Ovary (tissue), 9 donors: Measurements from ENCODE around the gene SOAT2. TPM values are rescaled to one million over a fixed set of nuclear protein-coding genes. Genes with fewer than 3 reads are reported as not detected.
"Not testable (repeated sequence)": the region's sequence is repeated elsewhere in the genome, so short reads cannot be mapped to it uniquely, and the experiment has no call there.

Experiments used
- DNase-seq, 5 donors: peaks; one replicate each; pipeline ENCODE4 v3.0.0-alpha.2; 2019 to 2020
- H3K27ac ChIP-seq, 2 donors: fragments of 200-600 bp; one replicate each; pipeline versions ENCODE4 v1.5.1 to v1.8.0; 2019 to 2022
- H3K27me3 ChIP-seq: fragments of 200-600 bp; one replicate; pipeline ENCODE4 v1.8.0; 2022
- H3K36me3 ChIP-seq: fragments of 200-600 bp; sonication (generic); one replicate; pipeline ENCODE4 v1.5.1; 2019
- H3K4me1 ChIP-seq: one replicate; pipeline ENCODE4 v1.8.1; 2013; ENCODE audit warnings: mild to moderate bottlenecking, moderate library complexity; ENCODE audit not compliant: insufficient read depth
- H3K4me3 ChIP-seq: fragments of 200-600 bp; sonication (generic); one replicate; pipeline ENCODE4 v1.5.1; 2017
- H3K9me3 ChIP-seq, 2 donors: fragments of 200-600 bp in 1 of 2; sonication (generic) in 1 of 2; one replicate each; pipeline versions ENCODE4 v1.5.1 to v1.8.1; 2013 to 2019; ENCODE audit warnings: mild to moderate bottlenecking in 1 of 2, moderate library complexity in 1 of 2
- CTCF ChIP-seq, 3 donors: fragments of 450-650 bp in 2 of 3; fragments of 200-600 bp in 1 of 3; IDR thresholded peaks; one replicate each; pipeline versions ENCODE4 v1.5.1 to v1.8.0; 2016 to 2022; ENCODE audit warnings: antibody characterized with exemption in 3 of 3, mild to moderate bottlenecking in 1 of 3
- EP300 ChIP-seq: sonication (generic); formaldehyde crosslinking; IDR thresholded peaks from one replicate; pipeline ENCODE4 v1.6.1; 2017; ENCODE audit warnings: antibody characterized with exemption
- POLR2A ChIP-seq: fragments of 450-650 bp; IDR thresholded peaks from one replicate; pipeline ENCODE4 v1.6.1; 2017; ENCODE audit warnings: antibody characterized with exemption, mild to moderate bottlenecking, moderate library complexity
- WGBS, 3 donors: extraction: QIAGEN DNeasy Blood & Tissue Kit in 1 of 3; methylation state at CpG; one replicate each; pipeline versions ENCODE4 v1.1.5 to v1.1.7; 2013 to 2017; 5-methylcytosine and 5-hydroxymethylcytosine counted together
- intact Hi-C, 4 donors: fragments of 100-400 bp; cut with DNase I; formaldehyde crosslinking; loops; one replicate each; pipeline versions ENCODE4 v1.11.0 to v1.15.1; 2022 to 2023
- polyA plus RNA-seq, 2 donors: library from polyadenylated mRNA; stranded (reverse); fragments of 200-250 nt in 1 of 2; fragments of 350-450 nt in 1 of 2; fragmentation: Illumina TruSeq in 1 of 2; extraction: RNeasy Lipid Tissue Mini Kit (QIAGEN cat#74804) in 1 of 2; gene quantifications; one replicate each; pipeline ENCODE4 v1.2.3, GENCODE V29; 2013 to 2014
- total RNA-seq, 7 donors: library from RNA; depleted of rRNA in 2 of 7; stranded (reverse); fragments of >200 nt in 2 of 7; fragmentation: NEBNext Ultra II Directional in 3 of 7; extraction: Animal tissue kit (Norgen Biotek cat#: 25700) in 3 of 7; gene quantifications; one replicate each; pipeline versions ENCODE4 v1.1.0 to v1.2.4, GENCODE V29; 2016 to 2023
- donor health status: DM: no; HTN: no; CAD: no; lungs with moderate emphysema.
- donor health status: DM: no; HTN: no; CAD: no.
- donor health status: Bipolar disorder and iron deficiency.
- donor health status: DM: yes; HTN: yes; CAD: no.
- donor health status: DM: no; HTN: no; CAD: no.
- donor health status: DM: yes; HTN: yes; CAD: no.

SOAT2 gene
- total and polyA plus RNA-seq, 9 donors, result 0.07 to 0.72 (median 0.28) TPM; not detected in 4

DNA sequence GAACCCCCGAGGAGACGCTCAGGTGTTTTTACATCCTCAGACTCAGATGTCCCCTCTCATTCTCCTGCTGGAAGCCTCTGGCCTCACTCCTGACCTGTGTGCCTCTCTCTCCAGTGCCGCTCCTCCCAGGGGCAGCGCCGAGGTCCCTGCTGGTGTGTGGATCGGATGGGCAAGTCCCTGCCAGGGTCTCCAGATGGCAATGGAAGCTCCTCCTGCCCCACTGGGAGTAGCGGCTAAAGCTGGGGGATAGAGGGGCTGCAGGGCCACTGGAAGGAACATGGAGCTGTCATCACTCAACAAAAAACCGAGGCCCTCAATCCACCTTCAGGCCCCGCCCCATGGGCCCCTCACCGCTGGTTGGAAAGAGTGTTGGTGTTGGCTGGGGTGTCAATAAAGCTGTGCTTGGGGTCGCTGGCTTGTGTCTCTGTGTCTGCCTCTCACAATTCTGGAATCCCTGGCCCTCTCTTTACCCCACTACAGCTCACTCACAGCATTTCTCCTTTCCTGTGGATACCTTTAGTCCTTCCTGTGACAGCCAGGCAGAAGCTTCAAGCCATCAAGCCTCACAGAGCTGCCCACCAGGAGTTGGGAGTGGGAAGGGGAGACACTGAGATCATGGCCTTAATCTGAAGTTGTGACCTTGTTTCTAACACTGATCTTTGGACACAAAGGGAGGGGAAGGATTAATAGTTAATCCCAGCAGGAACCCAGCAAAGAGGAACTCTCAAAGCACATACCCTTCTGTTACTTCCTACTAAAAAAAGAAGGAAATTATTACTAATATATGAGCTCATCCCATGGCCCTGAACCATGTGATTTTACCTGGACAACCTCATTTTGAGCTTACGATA, 1.1 kb upstream of the SOAT2 start:
- peak in 1 of 5 donors; percentile 33 for DNase-seq
- H3K9me3 ChIP-seq, result no peaks in the 10 kb centered on the region
- no peak overlapping the region for H3K27ac ChIP-seq

DNA sequence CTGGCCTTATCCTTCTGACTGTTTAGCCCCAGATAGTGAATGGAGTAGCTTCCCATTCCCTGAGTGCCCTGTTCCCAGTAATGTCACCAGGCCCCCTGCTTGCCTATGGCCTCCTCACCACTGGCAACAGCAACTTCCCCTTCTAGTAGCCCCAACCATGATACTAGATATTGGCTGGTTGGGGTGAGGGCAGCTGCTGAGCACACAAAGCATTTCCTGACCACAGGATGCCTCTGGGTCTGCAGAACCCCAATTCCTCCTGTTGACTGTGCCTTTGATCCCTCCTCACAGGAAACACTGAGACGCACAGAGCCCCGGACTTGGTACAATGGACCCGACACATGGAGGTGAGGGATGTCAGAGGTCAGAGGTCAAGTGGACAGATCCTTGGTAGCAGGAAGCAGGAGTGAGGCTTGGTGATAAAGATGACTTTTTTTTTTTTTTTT, 597 bp downstream of the SOAT2 start:
- no peaks in the 10 kb centered on the region for H3K27me3 ChIP-seq
- H3K27ac ChIP-seq, result no peak overlapping the region
- H3K4me3 ChIP-seq, result no peak overlapping the region
- H3K4me1 ChIP-seq, result peaks cover 6% of the 10 kb centered on the region
- no peaks in the 10 kb centered on the region for H3K36me3 ChIP-seq
- intact Hi-C loops, result no loop called here
- 68 to 77% (median 72%) methylated on average over 3 of the region's 3 CpGs for WGBS, 3 donors
- no peak for DNase-seq
- no peaks in the 10 kb centered on the region for H3K9me3 ChIP-seq
- TF ChIP-seq EP300, result no peak
- no peak for TF ChIP-seq CTCF (IDR thresholded peaks at IDR 0.05)
- no peak for TF ChIP-seq POLR2A

More for the DNA sequence above, 1.1 kb upstream of the SOAT2 start:
- Histone ChIP-seq H3K27me3 (no peaks in the 10 kb centered on the region), H3K4me1 (peaks cover 5% of the 10 kb centered on the region), H3K36me3 (no peaks in the 10 kb centered on the region), H3K4me3 (no peak overlapping the region)
- intact Hi-C loops, result no loop called here
- 87 to 90% (median 89%) methylated on average over 12 of the region's 12 CpGs for WGBS, 3 donors
- TF ChIP-seq CTCF (IDR thresholded peaks at IDR 0.05), result no peak

DNA sequence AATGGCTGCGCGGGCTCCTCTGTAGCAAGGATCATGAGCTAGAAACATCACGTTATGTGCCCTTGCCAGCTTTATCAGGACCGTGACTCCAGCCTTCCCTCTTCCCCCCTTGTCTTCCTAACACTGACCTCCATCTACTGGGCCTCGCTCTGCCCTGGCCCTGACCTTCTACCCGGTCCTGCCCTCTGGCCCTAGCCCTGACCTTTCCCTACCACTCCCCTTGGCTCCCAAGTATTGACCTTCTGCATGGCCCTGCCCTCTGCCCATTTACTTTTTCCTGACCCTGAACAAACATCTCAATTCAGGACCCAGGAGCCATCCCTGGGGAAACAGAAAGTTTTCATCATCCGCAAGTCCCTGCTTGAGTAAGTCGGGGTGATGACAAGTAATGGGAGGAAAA, 2.0 kb downstream of the SOAT2 start:
- no peaks in the 10 kb centered on the region for H3K27me3 ChIP-seq
- H3K9me3 ChIP-seq, result no peaks in the 10 kb centered on the region
- no peak overlapping the region for H3K27ac ChIP-seq
- WGBS, 3 donors, result 88 to 94% (median 91%) methylated on average over 8 of the region's 8 CpGs
- H3K4me1 ChIP-seq, result peaks cover 1% of the 10 kb centered on the region
- H3K36me3 ChIP-seq, result no peaks in the 10 kb centered on the region
- intact Hi-C loops, result no loop called here
- no peak overlapping the region for H3K4me3 ChIP-seq
- no peak for DNase-seq
- no peak for TF ChIP-seq CTCF (IDR thresholded peaks at IDR 0.05)
- TF ChIP-seq POLR2A, result no peak
- TF ChIP-seq EP300, result no peak

DNA sequence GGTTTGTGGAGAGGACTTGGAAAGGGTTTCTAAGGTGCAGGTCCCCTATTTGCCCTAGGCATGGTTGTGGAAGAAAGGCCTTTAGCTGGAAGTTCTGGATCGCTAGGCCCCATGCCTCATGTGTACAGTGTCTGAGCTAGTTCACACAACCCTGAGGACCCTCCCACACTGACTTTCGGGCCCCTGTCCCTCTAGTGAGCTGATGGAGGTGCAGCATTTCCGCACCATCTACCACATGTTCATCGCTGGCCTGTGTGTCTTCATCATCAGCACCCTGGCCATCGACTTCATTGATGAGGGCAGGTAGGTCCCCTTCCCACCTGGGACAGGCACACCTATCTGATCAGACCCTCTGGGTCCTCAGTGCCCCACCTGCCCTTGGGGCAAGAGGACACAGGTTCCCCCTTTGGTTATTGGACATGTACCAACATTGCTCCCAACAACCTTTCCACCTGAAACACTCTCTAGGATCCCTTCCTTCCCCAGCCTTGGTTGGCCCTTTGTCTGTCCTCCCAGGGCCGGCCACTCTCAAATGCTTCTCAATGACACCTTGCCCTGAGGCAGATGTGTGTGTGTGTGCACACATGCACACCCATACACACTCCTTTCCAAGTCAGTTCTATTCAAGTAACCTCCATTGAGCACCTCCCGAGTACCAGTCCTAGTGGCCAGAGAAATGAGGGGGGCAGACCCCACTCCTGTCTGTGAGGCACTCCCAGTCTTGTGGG, 2.6 kb downstream of the SOAT2 start:
- intact Hi-C loops, result no loop called here
- Histone ChIP-seq H3K27ac (no peak overlapping the region), H3K4me1 (peaks cover 1% of the 10 kb centered on the region), H3K36me3 (no peaks in the 10 kb centered on the region), H3K9me3 (no peaks in the 10 kb centered on the region), H3K4me3 (no peak overlapping the region), H3K27me3 (no peaks in the 10 kb centered on the region)
- DNase-seq, result no peak
- no peak for TF ChIP-seq EP300
- no peak for TF ChIP-seq POLR2A
- WGBS, 3 donors, result 84 to 91% (median 87%) methylated on average over 7 of the region's 7 CpGs

GRCh38 chr12:53107122-53107521, 3.8 kb downstream of the SOAT2 start:
- no peak for DNase-seq
- no peak overlapping the region for H3K27ac ChIP-seq
- no peak overlapping the region for H3K4me3 ChIP-seq
- intact Hi-C loops, result no loop called here
- 20 to 31% (median 30%) methylated on average over 7 of the region's 7 CpGs for WGBS, 3 donors
- TF ChIP-seq POLR2A, result no peak
- no peak for TF ChIP-seq EP300
- no peak for TF ChIP-seq CTCF (IDR thresholded peaks at IDR 0.05)
- no peaks in the 10 kb centered on the region for H3K36me3 ChIP-seq
- H3K9me3 ChIP-seq, result no peaks in the 10 kb centered on the region
- no peaks in the 10 kb centered on the region for H3K27me3 ChIP-seq
- H3K4me1 ChIP-seq, result peaks cover 1% of the 10 kb centered on the region

- H3K4me3 ChIP-seq, H3K36me3 ChIP-seq, H3K27me3 ChIP-seq, intact Hi-C loops, H3K27ac ChIP-seq, DNase-seq, H3K9me3 ChIP-seq, H3K4me1 ChIP-seq: not testable (repeated sequence)
- 87 to 92% (median 88%) methylated on average over 7 of the region's 7 CpGs for WGBS, 3 donors
These were observed 9.1 kb downstream of the SOAT2 start for GRCh38 chr12:53112431-53112830.
